Upper lobe of right lung (tissue), 1 donor: Measurements from ENCODE around the gene MAT2A. TPM values are rescaled to one million over a fixed set of nuclear protein-coding genes. Genes with fewer than 3 reads are reported as not detected.
A peak's percentile ranks its signal among the peaks of the same experiment; 100 is the strongest.

ENCODE experiments used
- ATAC-seq: fragments of 200-7000 bp; cut with Tn5 transposase; one replicate; pipeline ENCODE4 v1.9.1; 2020; ENCODE audit warnings: mild to moderate bottlenecking, moderate library complexity
- DNase-seq: peaks from one replicate; pipeline ENCODE4 v3.0.0-alpha.2; 2020
- H3K27ac ChIP-seq: fragments of 200-600 bp; one replicate; pipeline ENCODE4 v1.8.0; 2022
- H3K27me3 ChIP-seq: fragments of 200-600 bp; one replicate; pipeline ENCODE4 v1.8.0; 2022; ENCODE audit warnings: mild to moderate bottlenecking
- H3K36me3 ChIP-seq: fragments of 200-600 bp; one replicate; pipeline ENCODE4 v1.8.0; 2022
- H3K4me1 ChIP-seq: fragments of 200-600 bp; one replicate; pipeline ENCODE4 v1.8.0; 2022
- H3K4me3 ChIP-seq: fragments of 200-600 bp; one replicate; pipeline ENCODE4 v1.8.0; 2022; ENCODE audit warnings: mild to moderate bottlenecking
- H3K9me3 ChIP-seq: fragments of 200-600 bp; one replicate; pipeline ENCODE4 v1.8.0; 2022
- CTCF ChIP-seq: fragments of 200-600 bp; IDR thresholded peaks from one replicate; pipeline ENCODE4 v1.8.0; 2022; ENCODE audit warnings: antibody characterized with exemption
- intact Hi-C: fragments of 100-400 bp; cut with DNase I; formaldehyde crosslinking; loops from one replicate; pipeline ENCODE4 v1.11.0; 2022
- total RNA-seq: library from RNA; stranded (reverse); fragmentation: NEBNext Ultra II Directional; extraction: Animal tissue kit (Norgen Biotek cat#: 25700); gene quantifications from one replicate; pipeline ENCODE4 v1.2.1, GENCODE V29; 2021
- donor health status: DM: no; HTN: yes; CAD: no; lungs with severe emphysema.

Gene MAT2A
- total RNA-seq, 1 donor from 2014 or later, result 212 TPM

- Histone ChIP-seq H3K27ac (no peak overlapping the region), H3K4me3 (no peak overlapping the region), H3K36me3 (no peaks in the 10 kb centered on the region), H3K9me3 (no peaks in the 10 kb centered on the region), H3K4me1 (no peaks in the 10 kb centered on the region), H3K27me3 (no peaks in the 10 kb centered on the region)
- no peak for ATAC-seq
- intact Hi-C loops, result no loop called here
- no peak for TF ChIP-seq CTCF
- no peak for DNase-seq
Measured at GRCh38 chr2:85506768-85507181, 32.2 kb upstream of the MAT2A start.

GRCh38 chr2:85511008-85511811 lies 27.8 kb upstream of the MAT2A start:
- H3K27me3 ChIP-seq, result no peaks in the 10 kb centered on the region
- H3K4me3 ChIP-seq, result no peak overlapping the region
- no peak for TF ChIP-seq CTCF
- ATAC-seq (peak; percentile 65), DNase-seq (no peak)
- no peak overlapping the region for H3K27ac ChIP-seq
- intact Hi-C loops, result no loop called here
- H3K36me3 ChIP-seq, result no peaks in the 10 kb centered on the region
- H3K4me1 ChIP-seq, result no peaks in the 10 kb centered on the region
- H3K9me3 ChIP-seq, result no peaks in the 10 kb centered on the region

GRCh38 chr2:85514323-85514722 lies 24.6 kb upstream of the MAT2A start:
- Histone ChIP-seq H3K9me3 (no peaks in the 10 kb centered on the region), H3K27me3 (no peaks in the 10 kb centered on the region), H3K4me1 (no peaks in the 10 kb centered on the region), H3K27ac (no peak overlapping the region), H3K36me3 (no peaks in the 10 kb centered on the region), H3K4me3 (no peak overlapping the region)
- no peak for DNase-seq
- intact Hi-C loops, result no loop called here
- TF ChIP-seq CTCF, result no peak
- no peak for ATAC-seq

- ATAC-seq (peak; percentile 67), DNase-seq (no peak)
- H3K4me1 ChIP-seq, result no peaks in the 10 kb centered on the region
- no peaks in the 10 kb centered on the region for H3K36me3 ChIP-seq
- H3K9me3 ChIP-seq, result no peaks in the 10 kb centered on the region
- H3K27me3 ChIP-seq, result no peaks in the 10 kb centered on the region
- no peak overlapping the region for H3K4me3 ChIP-seq
- H3K27ac ChIP-seq, result no peak overlapping the region
- no peak for TF ChIP-seq CTCF
- intact Hi-C loops, result no loop called here
Measured at GRCh38 chr2:85516653-85517389, 22.1 kb upstream of the MAT2A start.

GRCh38 chr2:85522090-85522647 lies 16.8 kb upstream of the MAT2A start:
- ATAC-seq (no peak), DNase-seq (no peak)
- H3K9me3 ChIP-seq, result no peaks in the 10 kb centered on the region
- intact Hi-C loops, result no loop called here
- H3K36me3 ChIP-seq, result no peaks in the 10 kb centered on the region
- no peaks in the 10 kb centered on the region for H3K27me3 ChIP-seq
- no peak for TF ChIP-seq CTCF
- H3K27ac ChIP-seq, result no peak overlapping the region
- no peak overlapping the region for H3K4me3 ChIP-seq
- peaks cover 8% of the 10 kb centered on the region for H3K4me1 ChIP-seq
